Astrocyte (in vitro differentiated cells and primary cell): ENCODE results near the gene OR2L3.

Experiments used
- CTCF ChIP-seq: IDR thresholded peaks from 2 replicates; pipeline ENCODE4 v1.5.1; 2011; ENCODE audit warnings: low read depth, mild to moderate bottlenecking, inconsistent platforms, low read length, moderate library complexity; ENCODE audit not compliant: insufficient read depth
- EZH2 ChIP-seq: IDR thresholded peaks from 2 replicates; pipeline ENCODE4 v1.6.1; 2012; ENCODE audit warnings: mild to moderate bottlenecking, low read length, inconsistent platforms; ENCODE audit not compliant: insufficient read depth

GRCh38 chr1:248065604-248066003 is 19.0 kb downstream of the OR2L3 start:
- TF ChIP-seq CTCF (no peak), EZH2 (no peak)
